Stimulated activated CD4-positive, alpha-beta T cell treated with anti-CD3 and anti-CD28 coated beads, Interleukin-1b, Interleukin-23, amount 100 ng/mL, for 1 hour (primary cell): ENCODE data around the gene EPS15.
"Not testable (repeated sequence)": the region's sequence is repeated elsewhere in the genome, so short reads cannot be mapped to it uniquely, and the experiment has no call there.

Experiments used
- DNase-seq, 2 donors: peaks; one replicate each; pipeline ENCODE4 v3.0.0-alpha.2; 2020; ENCODE audit warnings: low read depth in 2 of 2

The EPS15 gene

DNA sequence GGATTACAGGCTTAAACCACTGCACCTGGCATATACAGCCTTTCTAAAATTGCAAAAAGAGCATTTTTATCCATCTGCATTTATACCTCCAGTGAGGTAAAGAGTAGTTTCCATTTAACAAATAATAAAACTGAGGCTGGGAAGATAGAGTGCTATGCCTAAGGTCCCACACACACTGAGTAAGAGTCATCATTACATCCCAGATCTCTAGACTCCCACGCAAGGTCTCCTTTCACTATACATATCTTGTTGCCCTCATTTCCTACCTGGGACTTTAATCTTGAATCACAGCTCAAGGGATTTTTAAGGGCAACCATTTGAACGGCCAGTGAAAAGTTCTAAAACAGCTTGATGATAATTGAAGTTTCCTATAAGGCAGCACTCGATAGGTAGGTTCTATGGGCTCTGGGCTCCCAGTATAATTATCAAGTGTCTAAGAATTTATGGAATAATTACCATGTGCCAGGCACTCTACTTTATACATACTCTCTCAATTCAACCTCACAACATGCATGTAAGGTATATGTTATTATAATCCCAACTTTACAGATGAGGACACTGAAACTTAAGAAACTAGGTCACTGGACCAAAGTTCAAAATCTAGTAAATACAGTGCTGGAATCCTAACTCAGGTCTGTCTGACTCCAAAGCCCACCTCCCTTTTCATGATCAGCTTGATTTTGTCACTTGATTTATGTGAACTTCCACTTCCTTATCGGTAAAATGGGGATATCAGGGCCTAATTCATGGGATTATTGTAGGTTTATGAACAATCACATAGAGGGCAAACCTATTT is 23.3 kb upstream of the EPS15 start:
- DNase-seq: no peak

DNA sequence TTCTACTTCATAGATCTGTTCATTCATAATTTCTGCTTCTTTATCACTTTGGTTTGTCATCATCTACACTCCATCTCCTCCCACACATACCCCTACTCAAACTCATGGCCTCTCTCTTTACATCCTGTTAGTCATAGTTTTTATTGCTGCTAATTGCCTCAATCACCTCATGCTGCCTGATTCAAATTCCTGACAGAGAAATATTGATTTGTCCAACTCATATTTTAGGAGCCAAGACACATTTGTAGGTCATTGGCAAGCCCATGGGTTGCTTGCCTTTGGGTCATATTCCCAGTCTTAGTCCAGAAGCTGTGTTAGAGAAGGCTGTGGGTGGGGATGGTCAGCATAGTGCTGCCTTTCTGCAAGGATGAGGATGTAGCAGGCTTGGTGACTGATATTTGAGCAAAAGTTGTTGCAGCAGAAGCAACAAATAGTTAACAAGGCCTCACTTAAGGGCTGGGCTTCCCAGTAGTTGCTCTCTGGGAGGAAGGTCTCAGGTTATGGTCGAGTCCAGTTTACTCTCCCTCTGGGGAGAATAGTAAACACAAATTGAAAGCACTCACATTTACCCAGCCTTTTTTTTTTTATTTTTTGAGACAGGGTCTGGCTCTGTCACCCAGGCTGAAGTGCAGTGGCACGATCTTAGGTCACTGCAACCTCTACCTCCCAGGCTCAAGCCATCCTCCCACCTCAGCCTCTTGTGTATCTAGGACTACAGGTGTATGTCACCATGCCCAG is 22.4 kb upstream of the EPS15 start:
- DNase-seq: no peak

DNA sequence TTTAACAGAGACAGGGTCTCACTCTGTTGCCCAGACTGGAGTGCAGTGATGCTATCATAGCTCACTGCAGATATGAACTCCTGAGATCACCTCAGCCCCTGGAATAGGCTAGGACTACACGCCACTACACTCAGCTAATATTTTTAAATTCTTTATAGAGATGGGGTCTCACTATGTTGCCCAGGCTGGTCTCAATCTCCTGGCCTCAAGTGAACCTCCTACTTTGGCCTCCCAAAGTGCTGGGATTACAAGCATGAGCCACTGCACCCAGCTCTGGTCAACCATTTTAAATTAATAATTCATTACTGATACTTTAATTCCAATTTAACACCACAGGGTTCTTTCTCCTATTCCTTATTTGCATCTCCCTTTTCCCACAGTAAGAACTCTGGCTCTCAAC is 18.5 kb upstream of the EPS15 start:
- DNase-seq: no peak

DNA sequence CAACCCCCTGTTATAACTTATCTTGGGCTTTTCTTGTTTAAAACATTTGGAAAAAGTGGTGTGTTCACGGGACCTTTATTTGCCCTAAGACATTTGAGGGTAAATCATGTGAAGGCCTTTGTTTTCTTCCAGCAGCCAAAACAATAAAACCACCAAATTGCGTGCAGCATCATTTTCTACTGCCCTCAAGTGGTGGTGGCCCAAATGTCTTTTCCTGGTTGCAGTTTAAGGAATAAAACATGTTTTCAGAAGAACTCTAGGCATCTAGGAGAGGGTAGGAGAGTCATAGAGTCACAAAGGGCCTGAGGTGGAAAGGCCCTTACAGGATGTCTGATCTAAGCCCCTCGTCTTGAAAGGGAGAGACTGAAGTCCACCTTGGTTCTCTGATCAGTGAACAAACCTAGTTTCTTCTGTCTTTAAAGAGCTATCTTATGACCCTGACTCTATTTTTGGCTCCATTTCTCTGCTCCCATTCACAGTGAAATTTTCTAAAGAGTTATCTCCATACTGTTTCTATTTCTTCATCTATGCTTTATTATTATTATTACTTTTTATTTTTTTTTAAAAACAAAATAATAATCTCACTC is 16.0 kb upstream of the EPS15 start:
- no peak for DNase-seq

DNA sequence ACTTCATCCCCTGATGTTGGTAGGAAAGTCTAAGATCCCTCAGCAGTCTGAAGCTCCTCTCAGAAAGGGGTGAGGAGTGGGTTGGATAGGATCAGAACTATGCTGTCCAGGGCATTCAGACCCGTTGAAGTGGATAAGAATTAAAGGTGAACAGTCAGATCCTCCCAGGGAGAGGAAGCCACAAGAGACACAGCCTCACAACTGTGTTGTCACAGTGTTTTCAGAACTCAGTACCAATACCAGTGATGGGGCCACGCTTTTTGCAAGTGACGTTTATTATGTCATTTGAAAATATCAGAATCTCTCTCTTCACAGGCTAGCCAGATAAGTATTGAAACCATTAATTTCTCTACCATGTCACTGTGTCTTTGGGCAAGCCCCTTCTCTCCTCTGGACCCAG is 15.4 kb upstream of the EPS15 start:
- no peak for DNase-seq

DNA sequence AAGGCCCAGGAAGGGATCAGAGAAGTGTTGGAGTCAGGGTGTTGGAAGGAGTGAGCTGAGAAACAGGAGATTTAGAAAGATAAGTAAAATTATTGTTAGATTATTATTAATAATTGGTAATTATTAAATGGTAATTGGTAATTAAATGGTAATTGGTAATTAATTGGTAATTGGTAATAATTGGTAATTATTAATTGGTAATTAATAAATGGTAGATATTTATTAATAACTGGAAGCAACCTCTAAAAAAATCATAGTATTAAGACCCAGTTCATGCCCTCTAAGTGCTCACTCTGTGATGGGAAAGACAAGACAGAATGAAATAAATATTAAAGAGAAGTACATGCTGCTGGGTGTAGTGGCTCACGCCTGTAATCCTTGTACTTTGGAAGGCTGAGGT is 13.8 kb upstream of the EPS15 start:
- DNase-seq: no peak

DNA sequence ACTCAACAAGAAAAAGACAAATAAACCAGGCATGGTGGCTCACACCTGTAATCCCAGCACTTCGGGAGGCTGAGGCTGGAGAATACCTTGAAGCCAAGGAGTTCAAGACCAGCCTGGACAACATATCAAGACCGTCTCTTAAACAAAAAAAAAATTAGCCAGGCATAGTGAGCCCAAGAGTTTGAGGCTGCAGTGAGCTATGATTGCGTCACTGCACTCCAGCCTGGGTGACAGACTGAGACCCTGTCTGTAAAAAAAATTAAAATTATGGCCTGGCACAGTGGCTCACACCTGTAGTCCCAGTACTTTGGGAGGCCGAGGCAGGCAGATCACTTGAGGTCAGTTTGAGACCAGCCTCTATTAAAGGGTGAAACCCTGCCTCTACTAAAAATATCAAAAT is 11.4 kb upstream of the EPS15 start:
- DNase-seq: not testable (repeated sequence)

DNA sequence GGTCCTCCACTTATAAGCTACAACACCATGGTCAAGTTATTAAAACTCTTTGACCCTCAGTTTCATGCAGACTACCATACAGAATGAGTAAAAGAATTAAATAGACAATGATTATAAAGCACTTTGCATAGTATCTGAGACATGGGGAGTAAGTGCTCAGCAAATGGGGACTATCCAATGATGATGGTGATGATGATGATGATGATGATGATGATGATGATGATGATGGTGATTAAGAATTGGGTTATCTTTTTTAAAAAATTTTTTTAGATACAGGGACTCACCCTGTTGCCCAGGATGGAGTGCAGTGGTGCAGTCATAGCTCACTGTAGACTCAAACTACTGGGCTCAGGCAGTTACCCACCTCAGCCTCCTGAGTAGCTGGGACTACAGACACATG is 8.1 kb upstream of the EPS15 start:
- DNase-seq: no peak

DNA sequence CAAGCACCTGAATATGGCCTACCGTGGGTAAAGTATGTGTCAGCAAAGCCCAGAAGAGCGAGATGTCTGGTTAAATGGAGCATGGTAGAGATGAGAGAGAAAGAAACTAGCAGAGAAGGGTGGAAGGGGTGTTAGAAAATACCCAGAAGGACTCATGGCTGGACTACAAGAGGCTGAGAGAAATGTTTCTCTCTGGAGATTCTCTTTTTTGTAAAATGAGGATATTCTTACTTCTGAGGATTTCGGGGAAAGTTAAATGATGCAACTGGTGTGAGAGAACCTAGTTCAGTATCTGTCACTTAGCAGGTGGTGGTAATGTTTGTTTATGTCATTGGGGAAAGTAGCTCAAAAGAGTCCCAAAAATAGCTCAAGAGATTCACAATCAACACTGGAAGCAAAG is 7.2 kb upstream of the EPS15 start:
- no peak for DNase-seq

DNA sequence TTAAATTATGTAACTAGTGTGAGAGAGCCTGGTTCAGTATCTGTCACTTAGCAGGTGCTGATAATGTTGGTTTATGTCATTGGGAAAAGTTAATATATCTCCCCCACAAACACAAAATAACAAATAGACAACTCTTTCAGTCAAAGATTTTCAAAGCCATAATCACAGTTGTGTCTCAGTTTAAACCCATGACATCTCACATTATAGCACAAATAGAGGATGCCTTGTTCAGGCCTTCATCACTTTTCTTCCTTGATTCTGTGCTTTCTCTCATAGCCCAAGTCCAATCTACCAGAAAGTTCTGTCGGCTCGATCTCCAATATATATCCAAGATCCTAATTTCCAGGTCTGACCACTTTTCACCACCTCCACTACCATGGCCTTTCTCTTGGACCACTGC is 6.2 kb upstream of the EPS15 start:
- DNase-seq: no peak

DNA sequence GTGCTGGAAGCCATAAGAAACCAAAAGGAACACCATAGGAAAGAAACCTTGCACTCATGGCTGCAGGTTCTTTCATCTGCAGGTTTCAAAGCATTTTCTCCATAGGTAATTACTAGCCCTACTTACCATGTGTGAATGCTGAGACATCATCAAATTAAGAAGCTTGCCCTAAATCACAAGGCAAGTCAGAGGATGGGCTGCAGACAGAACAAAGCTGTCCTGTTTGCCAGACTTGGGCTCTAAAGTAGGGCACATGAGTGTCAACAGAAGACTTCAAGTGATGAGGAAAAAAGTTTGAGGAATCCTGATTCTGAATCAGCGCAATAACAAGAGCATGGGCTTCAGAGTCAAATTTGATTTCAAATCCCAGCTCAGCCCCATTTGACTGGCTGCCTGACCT is 5.8 kb upstream of the EPS15 start:
- no peak for DNase-seq

DNA sequence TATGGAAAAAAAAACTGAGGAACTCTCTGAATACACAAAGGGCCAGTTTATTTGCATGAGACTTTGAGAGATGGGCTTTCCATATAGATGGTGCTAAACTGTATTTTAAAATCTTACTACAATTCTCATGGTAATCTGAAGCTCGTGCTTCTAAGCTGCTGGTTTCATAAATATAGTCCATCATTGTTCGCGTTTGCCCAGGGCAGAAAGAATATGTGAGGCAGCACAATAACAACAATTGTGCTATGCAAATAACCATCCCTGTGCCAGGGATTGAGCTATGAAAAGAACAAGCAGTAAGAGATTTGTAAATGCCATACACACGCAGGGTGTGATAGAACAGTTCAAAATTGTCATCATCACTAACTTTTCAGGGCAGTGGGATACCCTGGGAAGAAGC is 4.9 kb upstream of the EPS15 start:
- no peak for DNase-seq

DNA sequence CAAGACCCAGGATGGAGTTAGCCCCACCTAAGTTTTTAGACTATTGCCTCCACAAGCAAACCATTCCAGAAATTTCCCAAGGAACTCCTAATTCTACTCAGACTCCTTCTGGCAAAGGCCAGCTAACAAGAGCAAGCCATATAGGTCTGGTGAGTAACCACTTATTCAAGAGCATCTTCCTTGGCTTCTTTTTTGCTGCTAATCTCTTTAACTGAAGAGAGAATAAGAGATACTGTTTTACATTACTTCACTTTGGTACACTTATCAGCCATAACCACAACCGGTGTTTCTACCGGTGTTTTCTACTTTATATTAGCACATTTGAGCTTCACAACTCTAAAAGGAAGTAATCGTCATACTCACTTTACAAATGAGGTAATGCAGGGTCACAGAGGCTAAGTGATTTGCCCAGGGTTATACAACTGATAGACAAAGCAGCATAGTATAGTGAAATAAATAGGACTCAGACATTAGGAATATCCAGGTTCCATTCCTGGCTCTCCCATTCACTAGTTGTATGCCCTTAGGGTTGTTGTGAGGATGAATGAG is 1.7 kb upstream of the EPS15 start:
- no peak for DNase-seq

DNA sequence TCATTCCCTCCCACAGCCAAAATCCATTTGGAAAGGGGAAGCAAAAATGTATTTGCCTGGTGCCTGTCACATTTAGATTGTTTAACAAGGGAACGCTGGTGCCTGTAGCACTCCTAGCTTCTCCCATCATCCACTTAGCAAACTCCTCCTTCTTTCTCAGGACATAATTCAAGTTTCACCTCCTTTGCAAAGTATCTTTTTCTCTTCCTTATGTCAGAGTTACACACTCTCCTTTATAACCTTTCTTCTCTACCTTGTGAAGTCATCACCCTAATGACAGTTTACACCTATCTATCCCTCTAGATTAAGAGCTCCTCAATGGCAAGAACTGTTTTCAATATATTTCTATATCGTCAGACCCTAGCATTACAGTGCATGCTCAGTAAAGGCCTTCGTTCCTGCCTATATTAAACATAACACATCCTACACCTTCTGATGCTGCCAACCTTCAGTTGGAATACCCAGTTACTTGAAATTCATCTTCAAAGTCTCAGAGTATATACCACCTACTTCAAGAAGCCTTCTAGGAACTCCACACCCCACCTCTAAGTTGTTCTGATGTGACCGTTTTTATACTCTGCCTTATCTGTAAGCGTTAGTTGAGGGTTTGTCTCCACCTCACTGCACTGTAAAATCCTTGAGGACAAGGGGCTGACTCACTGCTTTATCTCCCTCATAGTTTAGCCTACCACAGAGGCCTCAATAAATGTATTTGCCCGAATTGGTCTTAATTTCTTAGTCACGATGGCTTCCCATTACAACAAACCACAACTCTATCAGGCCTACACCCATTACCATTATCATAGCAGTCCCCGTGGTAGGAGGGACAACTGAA is 1.0 kb upstream of the EPS15 start:
- DNase-seq: no peak

DNA sequence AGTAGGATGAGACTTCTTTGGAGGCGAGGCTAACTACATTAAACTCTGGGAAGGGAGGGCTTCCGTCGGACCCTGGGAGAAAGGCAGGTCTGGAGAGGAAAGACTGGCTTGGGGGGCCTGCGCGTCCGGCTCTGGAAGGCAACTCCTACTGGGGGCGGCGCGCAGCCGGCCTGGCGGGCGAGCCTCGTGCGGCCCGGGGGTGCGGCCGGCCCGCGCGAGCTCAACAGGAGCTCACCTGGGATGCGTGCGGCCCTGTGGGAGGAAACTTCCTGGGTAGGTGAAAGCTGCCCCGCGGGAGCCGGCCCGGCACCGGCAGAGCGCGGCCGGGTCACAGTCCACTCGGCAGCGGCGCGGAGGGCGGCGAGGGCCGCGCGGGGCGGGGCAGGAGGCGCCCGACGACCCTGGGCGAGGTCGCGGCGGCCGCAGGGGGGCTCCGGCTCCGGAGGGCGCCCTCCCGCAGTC is 449 bp downstream of the EPS15 start:
- DNase-seq: no peak

DNA sequence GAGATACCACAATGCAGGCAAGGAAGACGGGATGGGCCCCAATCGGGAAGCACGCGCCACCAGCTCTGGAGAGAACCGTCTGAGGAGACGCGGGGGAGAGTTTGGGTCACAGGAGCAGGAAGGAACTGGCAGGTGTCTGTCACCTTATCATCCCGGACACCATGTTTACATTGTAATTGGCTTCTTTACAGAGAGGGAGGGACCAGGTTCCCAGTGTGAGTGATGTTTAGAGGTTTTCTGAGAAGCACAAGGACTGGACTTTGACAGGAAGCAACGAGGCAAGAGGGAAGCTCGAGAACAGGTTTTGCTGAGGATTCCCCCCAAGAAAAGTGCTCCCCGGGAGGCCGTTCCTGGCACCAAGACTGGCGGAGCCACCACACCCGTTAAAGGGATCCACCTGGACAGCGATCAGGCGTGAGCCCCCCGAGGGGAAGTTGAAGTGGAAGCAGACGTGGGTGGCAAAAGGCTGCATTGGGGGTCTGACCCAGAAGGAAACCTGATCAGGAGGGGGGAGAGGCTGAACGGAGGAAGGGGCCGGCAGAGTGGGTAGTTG is 957 bp downstream of the EPS15 start:
- no peak for DNase-seq

DNA sequence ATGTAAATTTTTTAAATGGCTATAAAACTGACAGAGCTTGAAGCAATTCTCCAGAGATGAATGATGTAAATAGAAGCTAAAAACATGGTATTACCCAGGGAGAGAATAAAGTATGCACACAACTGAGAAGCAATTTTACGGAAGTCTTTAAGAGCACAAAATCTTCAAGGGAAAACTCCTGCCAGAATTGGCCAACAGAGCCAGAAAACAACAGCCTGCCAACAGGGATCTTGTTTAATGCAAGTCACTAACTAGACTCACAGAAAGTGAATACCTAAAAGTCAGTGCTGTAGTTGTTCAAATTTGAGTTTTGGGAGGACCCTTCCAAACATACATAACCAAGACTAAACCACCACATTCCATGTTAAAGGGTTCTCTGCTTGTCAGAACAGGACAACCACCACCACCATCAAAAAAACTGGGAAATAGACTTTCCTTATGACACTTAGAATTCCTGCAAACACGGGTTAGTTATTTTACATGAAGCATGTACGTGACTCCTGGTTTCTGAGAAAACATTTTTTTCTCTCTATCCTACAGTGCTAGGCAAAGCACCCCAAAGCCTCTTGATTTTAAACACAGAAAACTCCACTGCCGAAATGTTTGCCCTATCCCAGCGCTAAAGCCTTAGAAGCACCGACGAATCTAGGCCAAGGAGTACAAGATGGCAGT is 1.6 kb downstream of the EPS15 start:
- no peak for DNase-seq

DNA sequence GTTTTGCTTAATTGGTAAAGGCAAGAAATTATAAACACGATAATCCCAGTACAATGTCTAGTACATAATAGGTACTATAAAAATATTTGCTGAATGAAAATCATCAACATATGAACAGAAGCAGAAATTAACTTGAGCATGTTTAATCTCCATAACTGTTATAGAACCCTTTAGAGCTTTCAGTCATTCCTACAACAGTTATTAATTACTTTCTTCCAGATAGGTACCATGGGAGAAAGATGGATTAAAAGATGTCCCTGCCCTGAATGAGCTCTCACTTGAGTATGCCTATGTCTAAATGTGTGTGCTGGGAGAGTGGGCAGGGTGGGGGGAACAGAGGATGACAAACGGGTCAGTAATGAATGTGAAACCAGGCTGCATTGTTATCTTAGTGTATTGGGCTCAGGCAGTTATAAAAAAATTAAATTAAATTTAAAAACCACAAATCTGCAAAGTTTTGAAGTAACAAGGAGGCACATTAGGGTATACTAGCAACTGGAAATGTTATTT is 2.4 kb downstream of the EPS15 start:
- DNase-seq: no peak

DNA sequence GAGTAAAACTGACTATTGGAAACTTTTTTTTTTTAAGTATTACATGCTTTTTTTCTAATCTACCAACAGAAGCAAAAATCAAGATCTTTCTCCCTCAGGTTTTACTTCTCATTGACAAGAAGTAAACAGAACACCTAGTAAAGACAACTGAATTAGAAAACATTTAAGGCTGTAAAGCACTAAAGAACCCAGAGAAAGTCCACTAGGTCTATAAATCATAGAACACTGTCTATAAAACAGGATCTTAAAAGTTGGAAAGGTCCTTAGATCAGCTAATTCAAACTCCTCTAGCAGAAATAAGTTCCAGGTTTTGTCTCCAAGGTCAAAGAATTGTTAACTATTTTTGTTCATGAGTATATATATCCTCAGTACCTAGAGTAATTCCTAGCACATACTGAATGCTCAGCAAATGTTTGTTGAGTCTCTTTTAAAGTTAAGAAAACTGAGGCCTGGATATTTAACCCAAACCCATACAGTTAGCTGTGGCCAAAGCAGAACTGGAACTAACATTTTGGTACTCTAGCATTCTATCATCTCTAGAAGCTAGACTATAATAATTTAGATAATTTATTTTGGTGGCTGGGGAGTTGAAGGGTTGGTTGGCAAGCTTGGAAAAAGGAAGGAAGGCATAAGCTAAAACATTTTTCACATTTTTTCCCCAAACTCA is 3.0 kb downstream of the EPS15 start:
- DNase-seq: no peak

DNA sequence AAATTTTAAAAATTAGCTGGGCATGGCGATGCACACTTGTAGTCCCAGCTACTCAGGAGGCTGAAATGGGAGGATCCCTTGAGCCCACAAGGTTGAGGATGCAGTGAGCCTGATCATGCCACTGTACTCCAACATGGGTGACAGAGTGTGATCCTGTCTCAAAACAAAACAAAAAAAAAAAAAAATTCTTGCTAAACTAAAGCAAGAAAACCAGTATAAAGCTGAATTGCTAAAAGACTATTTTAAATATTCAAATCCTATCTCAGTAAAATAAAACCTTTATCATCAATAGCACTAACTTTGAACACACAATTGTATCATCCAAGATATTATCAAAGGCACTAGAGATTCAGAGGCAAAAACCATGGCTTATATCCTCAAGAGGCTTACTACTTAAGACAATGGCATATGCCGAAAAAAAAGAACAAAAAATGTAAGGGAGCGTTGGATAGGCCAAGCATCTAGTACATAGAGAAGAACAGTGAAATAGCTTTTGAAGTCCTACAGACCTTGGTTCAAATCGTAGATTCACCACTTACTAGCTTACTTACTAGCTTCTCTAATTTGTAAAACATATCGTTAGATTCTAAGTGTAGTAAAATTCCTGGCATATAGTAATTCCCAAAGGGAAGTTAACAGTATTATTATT is 3.6 kb downstream of the EPS15 start:
- no peak for DNase-seq
